HG02571 (cell line): Measurements from ENCODE around the gene EIF4E.

Source experiments
- ATAC-seq: cut with Tn5 transposase; IDR thresholded peaks from one replicate; pipeline ENCODE4 v1.9.1; 2021; ENCODE audit warnings: mild to moderate bottlenecking, moderate library complexity; ENCODE audit not compliant: unreplicated experiment

The EIF4E gene, protein sequence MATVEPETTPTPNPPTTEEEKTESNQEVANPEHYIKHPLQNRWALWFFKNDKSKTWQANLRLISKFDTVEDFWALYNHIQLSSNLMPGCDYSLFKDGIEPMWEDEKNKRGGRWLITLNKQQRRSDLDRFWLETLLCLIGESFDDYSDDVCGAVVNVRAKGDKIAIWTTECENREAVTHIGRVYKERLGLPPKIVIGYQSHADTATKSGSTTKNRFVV

DNA sequence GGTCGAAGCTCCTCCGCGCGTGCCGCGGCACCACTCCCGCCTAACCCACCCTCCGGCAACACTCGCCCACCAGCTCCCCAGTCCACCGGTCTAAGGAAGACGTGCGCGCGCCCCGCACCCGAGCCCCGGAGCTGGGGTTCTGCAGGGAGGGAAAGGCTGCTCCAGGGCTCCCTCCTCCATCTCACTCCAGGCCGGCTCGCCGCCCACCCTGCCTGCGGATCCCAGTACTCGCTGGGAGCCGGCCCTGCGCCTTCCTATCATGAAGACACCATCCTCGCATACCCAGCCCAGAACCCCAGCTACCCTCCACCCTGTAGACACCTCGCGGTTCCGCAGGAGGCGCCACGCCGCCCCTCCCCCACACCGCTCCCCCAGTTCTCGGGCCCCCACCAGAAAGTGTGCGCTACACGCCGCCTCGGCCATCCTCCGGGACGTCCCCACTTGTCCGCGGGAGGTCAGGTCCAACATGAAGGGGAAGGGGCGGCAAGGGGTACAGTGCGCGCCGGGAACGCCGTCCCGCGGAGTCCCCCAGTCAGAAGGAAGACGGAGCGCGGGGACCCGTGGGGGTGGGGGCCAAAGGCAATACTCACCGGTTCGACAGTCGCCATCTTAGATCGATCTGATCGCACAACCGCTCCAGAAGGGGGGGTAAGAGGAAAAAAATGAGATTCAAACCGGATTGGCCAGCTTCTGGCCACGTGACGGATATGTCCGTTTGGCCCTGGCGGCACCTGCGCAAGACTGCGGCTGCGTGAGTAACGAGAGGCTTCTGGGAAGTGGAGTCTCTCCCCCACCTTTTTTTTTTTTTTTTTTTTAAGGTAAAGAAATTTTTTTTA lies at the start of gene EIF4E:
EIF4E (minus strand) TSS at position 629 of the 836 bp plus-strand sequence; CDS start at position 608, 21 bp downstream.
- ATAC-seq, result peak; percentile 75

DNA sequence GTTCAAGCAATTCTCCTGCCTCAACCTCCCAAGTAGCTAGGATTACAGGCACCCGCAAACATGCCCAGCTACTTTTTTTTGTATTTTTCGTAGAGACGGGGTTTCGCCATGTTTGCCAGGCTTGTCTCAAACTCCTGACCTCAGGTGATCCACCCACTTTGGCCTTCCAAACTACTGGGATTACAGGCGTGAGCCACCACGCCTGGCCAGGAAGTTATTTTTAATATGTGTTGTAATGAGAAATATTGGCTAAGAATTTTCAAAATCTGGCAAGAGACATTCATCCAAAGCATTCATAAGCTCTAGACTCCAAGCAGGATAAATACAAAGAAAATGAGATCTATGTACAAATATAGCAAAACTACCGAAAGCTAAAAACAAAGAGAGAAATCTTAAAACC lies 48.6 kb upstream of the EIF4E start:
- ATAC-seq, result no peak

DNA sequence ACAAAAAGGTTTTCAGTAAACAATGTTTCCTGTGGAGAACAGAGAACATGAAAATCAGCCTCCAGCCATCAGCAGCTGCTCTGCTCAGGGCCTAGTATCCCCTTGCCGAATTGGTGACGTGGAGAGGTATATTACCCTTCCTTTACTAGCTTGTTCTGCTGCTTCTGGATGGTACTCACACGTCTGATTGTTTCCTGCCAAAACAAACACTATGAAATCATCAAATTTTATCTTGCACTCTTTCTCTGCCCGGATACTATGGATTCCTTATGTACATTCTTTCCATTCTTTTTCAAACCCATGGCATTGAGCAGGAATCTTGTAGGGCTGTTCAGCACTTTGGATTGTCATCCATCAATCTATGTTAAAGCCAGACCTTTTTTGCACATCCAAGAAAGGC lies 47.8 kb upstream of the EIF4E start:
- no peak for ATAC-seq

DNA sequence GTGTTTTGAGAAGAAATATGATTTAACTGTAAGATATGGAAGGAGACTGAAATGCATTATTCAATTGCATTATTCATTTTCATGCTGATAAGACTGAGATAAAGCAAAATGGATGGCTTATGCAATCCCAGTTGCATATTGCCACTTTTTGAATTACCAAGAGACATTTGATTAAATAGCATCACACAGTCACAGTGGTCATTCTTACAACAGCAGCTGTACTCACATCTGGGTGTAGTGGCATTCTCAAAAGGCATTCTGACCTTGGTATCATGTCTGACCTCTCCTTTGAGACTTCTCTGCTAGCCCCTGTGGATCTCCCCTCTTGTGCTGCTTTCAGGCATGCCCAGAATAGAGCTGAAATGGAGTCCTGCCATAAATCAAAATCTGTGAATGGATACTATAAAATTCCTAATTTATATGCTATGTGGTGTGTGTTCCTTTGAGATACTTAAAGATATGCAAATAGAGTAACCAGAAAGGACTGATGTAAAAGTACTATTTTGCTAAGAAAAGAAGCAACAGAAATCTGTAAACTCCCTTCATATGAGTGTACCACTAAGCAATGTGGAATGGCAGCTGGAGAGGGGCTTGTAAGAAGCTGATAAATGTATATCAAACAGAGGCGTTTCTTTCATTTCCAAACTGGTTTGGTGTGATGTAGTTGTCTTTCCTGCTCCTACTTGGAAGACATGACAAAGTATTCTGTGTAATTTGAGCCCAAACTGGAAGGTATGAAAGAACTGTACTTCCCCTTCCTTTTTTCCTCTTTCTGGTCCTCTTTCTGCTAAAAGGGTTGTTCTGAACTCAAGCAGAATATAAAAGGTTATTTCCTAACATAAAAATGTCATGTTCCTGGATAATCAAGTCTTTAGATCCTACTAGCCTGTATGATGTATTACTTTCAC lies 41.2 kb upstream of the EIF4E start:
- no peak for ATAC-seq

DNA sequence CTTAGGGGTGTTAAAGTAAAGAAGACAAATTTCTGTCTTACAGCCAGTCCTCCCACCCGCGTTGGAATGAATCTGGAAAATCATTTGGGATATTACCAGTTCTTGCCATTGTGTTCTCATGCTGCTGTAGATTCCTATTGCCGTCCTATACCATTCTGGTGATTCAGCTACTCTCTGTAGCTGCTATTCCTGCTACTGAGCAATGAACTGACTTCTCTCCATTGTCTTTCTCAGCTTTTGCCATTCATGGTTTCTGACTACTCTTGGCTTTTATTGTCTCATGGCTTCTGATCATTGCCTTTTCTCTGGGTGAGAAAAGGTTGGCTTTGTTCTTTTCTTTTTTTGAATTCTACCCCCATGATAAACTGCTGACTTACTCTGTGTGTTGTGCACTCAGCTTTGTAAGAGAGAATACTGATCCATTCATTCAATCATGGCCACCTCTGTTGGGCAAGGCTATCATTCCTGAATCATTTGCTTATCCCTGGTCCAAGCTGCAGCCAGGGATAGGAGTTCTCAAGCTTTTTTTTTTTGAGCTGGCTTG lies 38.9 kb upstream of the EIF4E start:
- no peak for ATAC-seq

DNA sequence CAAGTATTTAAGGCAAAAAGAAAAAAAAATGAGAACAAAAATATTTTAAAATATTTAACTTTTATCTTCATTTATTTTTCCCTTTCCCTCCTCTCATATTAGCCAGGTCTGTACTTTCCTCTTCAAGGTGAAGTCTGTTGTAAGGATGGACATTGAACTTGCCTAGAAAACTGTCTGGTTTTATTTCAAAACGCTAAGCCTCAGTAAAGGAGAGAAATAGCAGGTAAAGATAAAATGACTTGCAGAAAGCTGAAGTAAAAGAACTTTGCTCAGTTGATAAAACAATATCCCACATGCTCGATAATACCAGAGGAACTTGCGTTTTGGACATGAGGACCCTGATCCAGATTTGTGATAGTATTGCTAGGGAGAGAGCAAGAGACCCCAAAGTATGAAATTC lies 38.0 kb upstream of the EIF4E start:
- no peak for ATAC-seq

DNA sequence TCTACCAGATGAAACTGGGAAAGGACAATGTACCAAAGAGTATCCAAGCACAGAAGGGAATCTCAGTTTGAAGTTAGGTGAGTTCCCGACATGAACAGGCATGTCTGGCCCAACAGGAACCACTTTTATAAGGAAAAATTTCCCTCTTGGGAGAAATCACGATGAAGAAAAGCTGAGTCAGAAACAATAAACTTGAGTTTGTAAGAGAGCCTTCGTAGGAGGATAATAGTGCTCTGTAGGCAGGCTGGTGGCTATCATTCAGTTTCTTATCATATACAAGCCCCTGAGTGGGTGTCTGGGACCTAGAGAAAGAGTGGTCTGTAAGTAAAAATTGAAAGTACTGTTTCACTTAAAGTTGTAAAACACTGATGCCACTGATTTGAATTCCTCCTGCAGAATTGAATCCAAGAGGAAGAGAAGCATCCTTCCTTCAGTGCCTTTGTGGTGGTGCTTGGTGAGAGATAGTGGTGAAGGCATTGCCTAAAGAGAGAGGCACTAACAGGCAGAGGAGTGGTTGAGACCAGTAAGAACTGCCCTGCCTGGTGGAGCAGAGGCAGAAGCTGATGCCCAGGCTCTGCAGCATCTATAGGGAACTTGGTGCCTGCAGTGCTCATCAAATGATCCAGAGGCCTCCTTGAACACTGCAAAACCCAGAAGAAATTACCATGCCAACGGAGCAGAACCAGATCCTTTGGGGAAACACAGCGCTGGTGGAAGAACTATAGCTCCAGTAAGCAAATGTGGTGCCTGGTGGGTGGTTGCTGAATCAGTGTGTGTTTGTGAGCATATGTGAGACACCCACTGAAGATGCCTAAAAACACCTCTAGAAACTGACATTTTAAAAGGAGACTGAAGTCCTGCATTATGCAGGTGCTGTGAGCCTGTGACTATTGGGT lies 34.9 kb upstream of the EIF4E start:
- ATAC-seq, result no peak

DNA sequence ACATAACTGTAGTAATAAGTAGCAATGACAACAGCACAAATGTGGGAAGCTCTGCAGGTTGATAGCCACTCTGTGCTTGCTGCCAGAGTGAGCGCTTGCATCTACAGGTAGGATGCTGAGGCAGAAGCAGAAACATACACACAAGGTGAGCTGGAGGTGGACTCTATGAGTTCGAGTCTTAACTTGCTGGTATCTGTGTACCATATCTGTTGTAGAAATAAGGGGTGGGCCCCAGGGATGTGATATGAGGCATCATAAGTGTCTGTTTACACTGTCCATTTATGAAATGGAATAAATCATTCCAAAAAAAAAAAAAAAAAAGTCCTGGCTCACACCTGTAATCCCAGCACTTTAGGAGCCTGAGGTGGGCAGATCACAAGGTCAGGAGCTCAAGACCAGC lies 32.8 kb upstream of the EIF4E start:
- no peak for ATAC-seq

DNA sequence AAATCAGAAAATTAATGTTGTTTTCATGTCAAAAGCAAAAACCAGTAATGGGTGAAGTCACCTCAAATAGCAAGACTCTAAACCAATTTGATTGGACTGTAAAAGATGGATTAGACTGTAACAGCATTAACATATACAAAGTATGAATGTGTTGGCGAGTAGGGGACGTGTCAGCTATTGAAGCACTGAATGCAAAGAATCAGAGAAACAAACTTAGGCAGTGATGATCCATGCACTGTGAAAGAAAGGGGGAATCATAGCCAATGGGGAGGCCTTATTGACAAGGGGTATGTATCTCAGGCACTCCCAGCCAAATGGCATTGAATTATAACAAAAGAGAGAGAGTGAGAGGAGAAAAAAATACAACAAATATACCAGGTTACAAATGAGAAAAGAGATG lies 30.5 kb upstream of the EIF4E start:
- no peak for ATAC-seq

DNA sequence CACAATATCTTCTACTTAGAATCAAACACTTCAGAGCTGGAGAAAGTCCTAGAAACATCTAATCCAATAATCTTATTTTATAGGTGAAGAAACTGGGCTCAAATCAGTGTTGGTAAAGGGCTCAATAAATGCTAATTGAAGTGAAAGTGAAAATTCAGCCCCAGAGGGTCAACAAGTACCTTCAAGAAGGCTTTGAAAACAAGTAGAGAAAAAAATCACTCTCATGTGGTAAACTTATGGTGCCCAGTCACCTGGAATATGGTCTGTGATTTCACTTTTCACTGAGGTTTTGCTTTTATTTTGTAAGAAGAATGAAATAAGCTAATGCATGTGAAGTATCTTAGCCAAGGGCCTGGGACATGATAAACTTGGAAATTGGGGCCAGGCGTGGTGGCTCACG lies 29.1 kb upstream of the EIF4E start:
- no peak for ATAC-seq

DNA sequence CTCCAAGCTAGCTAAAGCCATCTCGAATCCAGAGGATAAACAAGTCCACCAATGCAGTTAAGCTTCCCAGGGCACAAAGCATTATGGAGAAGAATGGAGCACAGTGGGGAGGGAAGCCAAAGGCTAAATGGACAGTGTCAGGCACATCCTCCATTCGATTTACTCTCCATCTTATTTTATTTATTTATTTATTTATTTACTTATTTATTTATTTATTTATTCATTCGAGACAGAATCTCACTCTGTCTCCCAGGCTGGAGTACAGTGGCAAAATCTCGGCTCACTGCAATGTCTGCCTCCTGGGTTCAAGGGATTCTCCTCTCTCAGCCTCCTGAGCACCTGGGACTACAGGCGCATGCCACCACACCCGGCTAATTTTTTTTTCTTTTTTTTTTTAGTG lies 26.3 kb upstream of the EIF4E start:
- no peak for ATAC-seq

DNA sequence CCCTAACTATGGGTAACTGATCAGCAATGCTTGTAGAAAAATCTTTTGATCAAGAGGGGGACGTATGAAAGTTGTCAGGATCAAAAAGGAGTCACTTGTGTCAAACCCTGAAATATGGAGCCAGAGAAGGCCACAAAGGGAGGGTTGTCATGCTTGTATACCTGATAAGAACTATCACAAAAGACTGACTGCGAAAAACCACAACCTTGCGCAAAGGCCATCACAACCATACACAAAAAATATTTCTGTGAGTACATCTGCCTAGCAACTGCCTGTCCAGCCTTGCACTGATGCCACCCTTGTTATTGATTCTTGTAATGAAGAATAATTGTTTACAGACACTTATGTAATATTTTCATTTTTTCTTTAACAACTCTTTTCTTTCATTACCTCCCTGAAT lies 22.8 kb upstream of the EIF4E start:
- ATAC-seq, result no peak

DNA sequence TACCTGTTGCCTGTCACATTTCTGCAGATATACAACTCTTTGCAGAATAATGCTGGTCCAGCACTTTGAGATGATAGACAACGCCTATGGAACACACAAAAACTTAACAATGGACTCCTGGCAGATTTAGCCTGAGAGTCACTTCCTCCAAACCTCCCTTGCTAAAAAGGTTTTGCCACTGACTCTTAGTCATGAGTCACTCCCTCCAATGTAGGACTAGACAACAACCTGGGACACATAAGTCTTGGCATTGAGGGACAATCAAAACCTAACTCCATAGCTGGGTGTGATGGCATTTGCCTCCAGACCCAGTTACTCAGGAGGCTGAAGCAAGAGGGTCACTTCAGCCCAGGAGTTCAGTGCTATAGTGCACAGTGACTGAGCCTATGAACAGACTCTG lies 22.0 kb upstream of the EIF4E start:
- ATAC-seq, result no peak

DNA sequence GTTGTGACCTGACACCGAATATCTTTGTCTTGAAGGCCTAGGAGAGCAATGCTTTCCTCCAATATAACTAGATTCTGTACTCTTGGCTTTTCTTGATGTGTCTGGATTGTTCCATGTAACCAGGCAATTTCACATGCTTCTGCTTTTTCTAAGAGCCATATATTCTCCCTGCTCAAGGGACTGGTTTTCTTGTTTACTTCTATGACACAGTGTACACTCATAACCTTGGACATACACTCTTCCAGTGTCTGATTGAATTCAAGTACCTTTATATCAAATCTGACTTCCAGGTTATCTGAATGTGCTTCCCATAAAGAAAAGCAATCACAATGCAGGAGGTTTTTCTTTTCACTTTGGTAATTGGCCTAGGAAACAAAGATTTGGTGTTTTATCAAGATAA lies 17.4 kb upstream of the EIF4E start:
- ATAC-seq, result no peak

DNA sequence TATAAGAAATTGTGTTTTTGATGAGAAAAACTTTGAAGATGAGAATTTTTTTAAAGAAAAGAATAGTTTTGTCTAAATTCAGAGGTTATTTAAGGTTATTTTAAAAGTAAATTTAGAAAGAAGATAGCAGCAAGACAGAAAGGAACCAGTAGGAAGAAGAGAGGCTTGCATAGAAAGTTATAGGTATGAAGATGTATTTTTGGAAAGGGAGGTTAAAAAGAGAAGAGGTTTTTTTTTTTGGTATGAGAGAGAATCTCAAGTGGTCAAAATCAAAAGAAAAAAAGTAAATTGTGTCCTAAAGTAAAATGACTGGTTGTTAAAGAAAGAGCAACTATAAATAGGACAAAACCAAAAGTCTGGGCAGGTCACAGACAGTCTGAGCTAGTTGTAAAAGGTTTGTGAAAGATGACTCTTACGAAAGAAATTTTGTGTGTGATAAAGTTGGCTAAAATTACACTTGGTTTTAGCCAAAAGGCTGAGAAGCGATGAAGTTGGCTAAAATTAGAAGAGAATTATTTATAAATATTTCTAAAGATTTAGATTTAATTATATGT lies 16.4 kb upstream of the EIF4E start:
- ATAC-seq, result no peak

DNA sequence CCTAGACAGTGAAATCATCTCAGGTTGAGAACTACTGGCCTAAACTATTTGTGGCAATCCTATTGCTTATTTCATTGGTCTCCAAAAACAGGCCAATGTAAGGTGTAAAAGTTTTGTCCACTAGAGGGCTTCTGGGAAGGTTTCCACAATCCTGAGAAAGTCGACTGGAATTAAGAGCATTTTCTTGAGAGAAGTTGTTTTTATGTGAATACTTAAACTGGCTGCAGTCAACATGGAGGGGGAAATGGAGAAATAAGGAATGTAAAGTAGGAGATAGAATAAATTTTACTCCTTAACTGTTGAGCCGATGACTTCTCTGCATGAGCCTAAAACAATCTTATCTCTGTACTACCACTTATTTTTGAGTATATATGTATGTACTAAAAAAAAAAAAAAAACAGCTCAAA lies 11.0 kb upstream of the EIF4E start:
- peak; percentile 33 for ATAC-seq

DNA sequence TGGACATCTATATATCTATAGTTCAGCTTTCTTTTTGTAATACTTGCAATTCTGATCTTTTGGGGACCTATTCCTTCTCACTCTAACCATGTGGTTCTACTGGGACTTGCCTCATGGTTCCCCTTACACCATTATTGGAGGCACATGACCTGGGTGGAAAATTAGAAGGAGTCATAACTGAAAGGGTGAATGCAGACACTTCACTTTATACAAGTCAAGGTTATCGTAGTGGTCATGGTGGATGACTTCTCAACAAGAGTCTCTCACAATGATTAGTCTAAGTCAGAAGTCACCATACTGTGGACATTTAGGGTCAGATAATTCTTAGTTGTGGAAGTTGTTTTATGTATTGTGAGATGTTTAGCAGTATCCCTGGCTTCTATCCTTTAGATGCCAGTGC lies 10.5 kb upstream of the EIF4E start:
- peak; percentile 65 for ATAC-seq

DNA sequence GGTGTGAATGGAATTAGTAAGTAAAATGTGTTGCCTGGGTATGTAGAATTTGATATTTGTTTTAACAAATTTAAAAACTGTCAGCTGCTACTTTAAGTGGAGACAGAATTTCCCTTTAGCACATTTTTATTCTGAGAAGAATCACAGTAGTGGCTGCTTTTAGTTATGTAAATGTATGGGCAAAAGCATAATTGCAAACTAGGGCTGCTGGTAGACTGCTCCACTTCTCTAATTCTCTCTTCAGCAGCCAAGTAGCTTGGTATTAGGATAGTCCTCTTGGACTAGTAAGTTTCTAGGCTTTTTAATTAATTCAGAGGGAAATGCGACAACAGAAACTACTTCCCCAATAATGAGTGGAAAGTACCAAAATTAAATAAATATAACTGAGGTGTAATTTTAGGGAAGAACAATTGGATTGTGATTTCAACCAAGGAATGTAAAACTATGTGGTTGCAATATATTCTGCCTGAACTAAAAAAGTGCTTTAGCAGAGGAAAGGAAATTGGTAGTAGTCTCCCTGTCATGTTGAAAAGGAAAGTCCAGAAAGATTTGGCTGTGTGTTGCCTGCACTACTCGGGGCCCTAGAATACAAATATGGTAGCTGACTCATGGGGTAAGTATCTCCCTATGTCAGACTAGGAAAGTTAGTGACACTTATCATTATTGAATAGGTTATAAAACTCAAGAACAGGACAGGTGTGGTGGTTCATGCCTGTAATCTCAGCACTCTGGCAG lies 9.2 kb upstream of the EIF4E start:
- ATAC-seq, result no peak

DNA sequence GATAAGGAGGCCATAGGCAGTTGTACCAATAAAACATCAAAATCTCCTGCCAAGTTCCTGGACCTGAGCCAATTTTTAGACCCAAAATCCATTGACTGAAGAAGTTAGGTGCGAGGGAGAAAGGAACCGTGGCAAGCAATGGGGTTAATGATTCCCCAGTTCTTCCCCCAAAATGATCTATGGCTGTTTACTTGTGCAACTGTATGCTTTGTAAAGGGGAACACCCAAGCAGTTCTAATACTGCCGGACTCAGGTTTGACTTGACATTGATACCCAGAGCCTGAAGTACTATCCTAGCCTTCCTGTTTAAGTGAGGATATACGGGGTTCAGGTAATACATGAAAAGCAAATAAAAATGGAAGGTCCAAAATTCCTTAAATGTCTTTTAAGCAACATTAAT lies 6.7 kb upstream of the EIF4E start:
- no peak for ATAC-seq
